Measurements from ENCODE around the gene FOXO6.

Gene FOXO6

DNA sequence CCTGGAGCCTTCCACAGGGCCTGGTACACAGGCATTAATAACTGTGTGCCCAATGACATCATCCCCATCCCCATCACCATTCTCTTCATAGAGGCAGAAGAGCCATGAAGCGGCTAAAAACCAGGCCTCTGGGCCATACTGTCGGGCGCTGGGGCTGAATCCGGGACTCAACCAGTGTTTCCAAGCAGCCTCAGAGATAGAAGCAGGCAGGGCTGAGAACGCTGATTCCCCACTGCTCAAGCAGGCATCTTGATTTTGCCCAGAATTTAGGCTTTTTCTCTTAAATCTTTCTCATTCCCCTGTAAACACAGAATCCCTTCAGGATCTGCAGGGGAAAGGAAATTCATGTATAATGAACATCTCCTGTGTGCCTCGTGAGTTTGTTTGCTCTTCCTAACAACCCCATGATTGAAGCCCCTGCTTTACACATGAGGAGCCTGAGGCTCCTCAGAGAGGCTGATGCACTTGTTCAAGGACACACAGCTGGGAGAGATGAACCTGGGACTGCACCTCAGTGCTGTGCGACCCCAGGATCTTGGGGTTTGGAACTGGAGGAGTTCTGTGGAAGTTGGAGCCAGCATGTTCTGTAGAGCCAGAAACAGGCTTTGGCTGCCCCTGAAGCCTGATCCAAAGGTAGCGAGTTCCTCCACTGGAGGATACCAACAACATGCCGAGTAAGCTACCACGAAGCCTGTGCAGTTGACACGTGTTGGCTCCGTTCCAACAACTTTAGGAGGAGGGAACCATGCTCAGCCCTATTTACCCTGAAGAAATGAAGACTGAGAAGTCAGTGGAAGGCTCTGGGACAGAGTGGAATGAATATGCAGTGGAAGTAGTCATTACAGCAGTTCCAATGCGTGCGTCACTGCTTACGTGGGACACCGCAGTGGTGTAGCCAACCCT is 67.8 kb downstream of the FOXO6 start:
- DNase-seq = no peak

DNA sequence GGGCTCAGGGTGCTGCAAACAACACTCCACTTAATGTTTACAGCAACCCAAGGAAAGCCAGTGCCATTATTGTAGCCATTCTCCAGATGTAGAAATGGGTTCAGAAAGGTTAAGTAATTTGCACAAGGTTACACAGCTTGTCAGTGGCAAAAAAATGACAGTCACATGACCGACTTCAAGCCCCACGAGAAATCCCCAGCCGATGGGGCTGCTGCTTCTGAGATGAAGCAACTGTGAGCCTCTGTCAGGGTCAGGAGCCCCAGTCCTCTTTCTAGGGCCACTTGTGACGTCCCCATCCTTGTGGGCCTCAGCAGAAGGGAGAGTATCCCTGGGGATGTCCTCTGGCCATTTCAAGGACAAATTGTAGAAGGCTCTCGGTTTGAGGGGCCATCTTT is 68.4 kb downstream of the FOXO6 start:
- DNase-seq = no peak

DNA sequence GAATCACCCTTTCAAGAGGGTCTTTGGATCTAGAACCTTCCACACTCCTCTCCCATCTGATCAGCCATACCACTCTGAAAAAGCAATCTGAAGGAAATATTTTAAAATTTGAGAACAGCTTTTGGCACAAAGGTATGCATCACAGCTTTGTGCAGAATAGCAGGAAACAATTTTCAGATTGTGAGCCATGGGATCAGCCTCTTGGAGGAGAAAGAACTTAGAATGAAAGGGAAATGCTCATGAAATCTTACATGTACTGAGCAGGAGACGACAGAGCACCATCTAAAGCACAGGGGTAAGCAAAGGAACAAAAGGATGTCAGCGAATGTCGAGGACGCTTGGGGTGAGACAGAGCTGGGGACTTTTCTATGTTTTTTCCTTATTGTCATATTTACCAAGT is 68.8 kb downstream of the FOXO6 start:
- no peak for DNase-seq

DNA sequence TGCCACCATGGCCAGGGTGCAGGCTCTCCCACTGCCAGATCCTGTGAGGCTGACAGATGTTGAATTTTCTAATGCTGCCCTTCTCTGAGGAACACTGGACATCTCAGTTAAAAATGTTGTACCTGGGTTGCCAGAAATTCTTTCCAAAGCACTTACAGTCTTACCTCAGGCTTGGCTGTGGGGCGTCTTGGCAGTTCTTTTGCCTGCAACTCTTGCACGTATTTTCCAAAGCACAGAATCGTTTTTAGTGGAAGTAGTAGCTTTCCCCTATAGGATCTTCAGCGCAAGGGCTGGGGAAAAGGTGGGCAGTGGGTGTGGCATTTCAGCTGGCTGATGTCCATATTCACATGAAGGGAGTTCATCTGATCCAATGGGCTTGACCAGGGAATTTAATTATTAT is 69.3 kb downstream of the FOXO6 start:
- DNase-seq = no peak

DNA sequence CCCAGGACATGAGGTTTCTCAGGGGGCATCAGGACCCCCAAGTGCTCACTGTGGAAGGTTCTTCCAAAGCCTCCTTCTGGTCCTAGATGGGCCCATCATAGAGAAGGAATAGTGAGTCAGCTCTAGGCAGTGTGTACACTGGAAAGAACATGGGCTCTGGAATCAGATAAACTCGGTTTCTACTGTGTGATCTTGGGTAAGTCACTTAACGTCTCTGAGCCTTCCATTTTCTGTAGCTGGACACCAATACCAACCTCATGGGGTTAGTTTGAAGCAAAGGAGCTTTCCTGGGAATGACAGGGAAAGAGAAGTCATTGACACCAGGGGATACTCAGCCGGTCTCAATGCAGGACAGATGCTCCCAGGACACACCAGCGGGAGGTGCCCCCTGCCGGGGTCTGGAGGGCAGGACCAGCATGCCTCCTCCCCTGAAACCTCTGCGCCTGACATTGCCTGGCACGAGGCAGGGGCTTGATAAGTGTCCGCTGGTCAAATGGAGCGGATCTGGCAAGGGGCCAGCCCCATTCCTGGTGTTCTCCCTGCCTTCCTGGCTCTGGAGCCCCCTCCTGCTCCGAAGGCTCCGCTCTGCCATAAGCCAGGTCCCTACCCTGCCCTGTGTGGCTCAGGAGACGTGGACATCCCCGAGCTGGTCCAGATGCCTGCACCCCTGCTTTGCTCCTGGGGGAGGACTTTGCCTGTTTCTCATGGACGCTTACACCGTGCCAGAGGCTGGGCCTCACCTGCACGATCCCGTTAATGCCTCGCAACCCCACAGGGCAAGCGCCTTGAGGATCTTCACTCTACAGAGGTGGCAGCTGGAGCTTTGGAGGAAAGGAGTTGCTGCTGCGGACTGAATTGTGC is 70.5 kb downstream of the FOXO6 start:
- DNase-seq = no peak
